Muscle of arm (tissue), 12 donors: ENCODE measurements around the gene RNF112. TPM values are rescaled to one million over a fixed set of nuclear protein-coding genes. Genes with fewer than 3 reads are reported as not detected.

ENCODE experiments used
- polyA plus RNA-seq, 12 donors: library from polyadenylated mRNA; unstranded; fragments of 120-200 nt; gene quantifications; one replicate each; pipeline ENCODE4 v1.2.1, GENCODE V29; 2013; ENCODE audit not compliant: insufficient read length in 12 of 12

Gene RNF112
- polyA plus RNA-seq, 12 donors, result 2.1 to 23.0 (median 3.6) TPM; not detected in 1

Other genes with a start within 250 kb of the RNF112 start
- gene EPN2, start 173.9 kb upstream of the RNF112 start, polyA plus RNA-seq, result 10 to 100 TPM in 11 of 12 donors, not detected in 1; 20.8 to 78.2 (median 27.3) TPM
- gene B9D1, start 48.5 kb upstream of the RNF112 start, polyA plus RNA-seq, result 10 to 100 TPM in 1 of 12 donors, 1 to 10 TPM in 9, not detected in 2; 4.8 to 11.5 (median 6.2) TPM
- gene MAPK7, start 32.7 kb upstream of the RNF112 start, polyA plus RNA-seq, result 10 to 100 TPM in 11 of 12 donors, not detected in 1; 18.7 to 45.4 (median 21.4) TPM
- 100 to 1,000 TPM in 11 of 12 donors, not detected in 1; 216 to 437 (median 270) TPM for gene MFAP4, start 24.0 kb upstream of the RNF112 start, polyA plus RNA-seq
- gene SLC47A1, start 122.6 kb downstream of the RNF112 start, polyA plus RNA-seq, result 1 to 10 TPM in 8 of 12 donors, under 1 TPM in 2, not detected in 2; 0.54 to 3.0 (median 1.7) TPM
- 10 to 100 TPM in 11 of 12 donors, not detected in 1; 27.3 to 45.2 (median 38.8) TPM for gene ALDH3A2, start 237.5 kb downstream of the RNF112 start, polyA plus RNA-seq